ENCODE data around the gene INSYN2B. TPM values are rescaled to one million over a fixed set of nuclear protein-coding genes. Genes with fewer than 3 reads are reported as not detected.

Gene INSYN2B
- total and polyA plus RNA-seq, 2 of the 8 experiments (the other 6 are each of a cell fraction or from before 2014, with no cell fraction given) = not detected

- TF ChIP-seq, protein P1, sequence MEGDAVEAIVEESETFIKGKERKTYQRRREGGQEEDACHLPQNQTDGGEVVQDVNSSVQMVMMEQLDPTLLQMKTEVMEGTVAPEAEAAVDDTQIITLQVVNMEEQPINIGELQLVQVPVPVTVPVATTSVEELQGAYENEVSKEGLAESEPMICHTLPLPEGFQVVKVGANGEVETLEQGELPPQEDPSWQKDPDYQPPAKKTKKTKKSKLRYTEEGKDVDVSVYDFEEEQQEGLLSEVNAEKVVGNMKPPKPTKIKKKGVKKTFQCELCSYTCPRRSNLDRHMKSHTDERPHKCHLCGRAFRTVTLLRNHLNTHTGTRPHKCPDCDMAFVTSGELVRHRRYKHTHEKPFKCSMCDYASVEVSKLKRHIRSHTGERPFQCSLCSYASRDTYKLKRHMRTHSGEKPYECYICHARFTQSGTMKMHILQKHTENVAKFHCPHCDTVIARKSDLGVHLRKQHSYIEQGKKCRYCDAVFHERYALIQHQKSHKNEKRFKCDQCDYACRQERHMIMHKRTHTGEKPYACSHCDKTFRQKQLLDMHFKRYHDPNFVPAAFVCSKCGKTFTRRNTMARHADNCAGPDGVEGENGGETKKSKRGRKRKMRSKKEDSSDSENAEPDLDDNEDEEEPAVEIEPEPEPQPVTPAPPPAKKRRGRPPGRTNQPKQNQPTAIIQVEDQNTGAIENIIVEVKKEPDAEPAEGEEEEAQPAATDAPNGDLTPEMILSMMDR (IDR thresholded peaks at IDR 0.05; ENCODE audit: control extremely low read depth in 1 of 3, insufficient read depth in 1 of 3, low read depth in 1 of 3, low read length in 3 of 3) = no peak
- TF ChIP-seq RAD21 (IDR thresholded peaks at IDR 0.05 in 1 of 2, conservative IDR thresholded peaks at IDR 0.05 in 1 of 2; ENCODE audit: low read depth in 2 of 2, low read length in 2 of 2) = no peak
- no peak for TF ChIP-seq RXRA (IDR thresholded peaks at IDR 0.05; ENCODE audit: insufficient read depth, low read depth, low read length)
- TF ChIP-seq RNF2 (IDR thresholded peaks at IDR 0.05; ENCODE audit: borderline replicate concordance, low read depth, low read length, missing control alignments, poor library complexity, severe bottlenecking) = no peak
- TF ChIP-seq POLR2AphosphoS5 (IDR thresholded peaks at IDR 0.05; ENCODE audit: low read depth, low read length) = no peak
- TF ChIP-seq SRF (IDR thresholded peaks at IDR 0.05; ENCODE audit: low read depth, low read length) = no peak
- TF ChIP-seq PHF8 (conservative IDR thresholded peaks at IDR 0.05; ENCODE audit: low read depth, low read length) = no peak
- no peak for TF ChIP-seq CBX5 (IDR thresholded peaks at IDR 0.05; ENCODE audit: low read depth, low read length)
Measured at GRCh38 chr5:169847519-169847918, 132.8 kb downstream of the INSYN2B start (continued).
